Stimulated activated CD4-positive, alpha-beta T cell treated with anti-CD3 and anti-CD28 coated beads, Interleukin-1b, Interleukin-23, amount 100 ng/mL, for 24 hours (primary cell): ENCODE measurements around the gene CUBN.

Experiments
- DNase-seq, 4 experiments: peaks; one replicate each; pipeline ENCODE4 v3.0.0-alpha.2; 2020; ENCODE audit warnings: low read depth in 4 of 4, low spot score in 1 of 4

CUBN gene

DNA sequence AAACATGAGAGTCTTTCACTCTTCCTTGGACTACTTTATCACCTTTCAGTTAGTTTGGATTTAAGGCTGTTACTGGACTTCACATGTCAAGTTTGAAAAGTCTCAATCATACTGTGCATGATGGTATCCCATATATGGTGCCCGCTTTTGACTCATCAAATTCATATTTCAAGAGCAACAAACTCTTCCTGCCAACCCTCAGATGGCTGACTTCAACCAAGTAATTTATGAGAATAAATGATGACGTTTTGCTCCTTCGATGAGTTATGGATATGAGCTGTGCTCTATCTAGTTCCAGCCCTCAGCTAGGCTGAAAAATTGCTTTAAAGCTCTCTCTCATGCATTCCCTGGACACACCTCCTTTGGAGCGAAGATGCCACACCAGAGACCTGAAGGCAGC, 202.1 kb downstream of the CUBN start:
- no peak for DNase-seq

DNA sequence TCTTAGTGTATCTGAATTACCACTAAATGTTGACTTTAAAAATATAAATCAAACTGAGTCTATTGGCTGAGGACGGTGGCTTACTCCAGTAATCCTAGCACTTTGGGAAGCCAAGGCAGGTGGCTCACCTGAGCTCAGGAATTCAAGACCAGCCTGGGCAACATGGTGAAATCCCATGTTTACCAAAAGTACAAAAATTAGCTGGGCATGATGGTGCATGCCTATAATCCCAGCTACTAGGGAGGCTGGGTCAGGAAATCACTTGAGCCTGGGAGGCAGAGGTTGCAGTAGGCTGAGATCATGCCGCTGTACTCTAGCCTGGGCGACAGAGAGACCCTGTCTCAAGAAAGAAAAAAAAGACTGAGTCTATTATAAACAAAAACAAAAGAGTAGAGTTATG, 205.9 kb downstream of the CUBN start:
- DNase-seq = no peak

DNA sequence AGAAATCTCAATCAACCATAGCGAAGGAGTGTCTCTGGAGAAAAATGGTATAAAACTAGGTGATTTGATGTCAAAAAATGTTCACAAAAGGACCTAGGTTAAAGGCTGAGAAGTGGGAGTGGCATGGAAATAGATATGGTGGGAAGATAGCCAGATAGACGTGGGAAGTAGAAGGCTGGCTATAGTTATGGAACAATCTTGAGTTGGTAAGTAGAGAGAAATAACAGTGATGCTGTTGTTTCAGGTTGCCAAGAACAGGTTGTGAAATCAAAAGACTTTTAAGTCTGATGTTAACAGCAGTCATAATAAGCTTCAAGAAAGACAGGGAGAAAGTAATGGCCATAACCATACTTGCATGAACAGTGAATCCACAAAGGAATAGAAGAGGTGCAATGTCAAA, 206.3 kb downstream of the CUBN start:
- DNase-seq = no peak

DNA sequence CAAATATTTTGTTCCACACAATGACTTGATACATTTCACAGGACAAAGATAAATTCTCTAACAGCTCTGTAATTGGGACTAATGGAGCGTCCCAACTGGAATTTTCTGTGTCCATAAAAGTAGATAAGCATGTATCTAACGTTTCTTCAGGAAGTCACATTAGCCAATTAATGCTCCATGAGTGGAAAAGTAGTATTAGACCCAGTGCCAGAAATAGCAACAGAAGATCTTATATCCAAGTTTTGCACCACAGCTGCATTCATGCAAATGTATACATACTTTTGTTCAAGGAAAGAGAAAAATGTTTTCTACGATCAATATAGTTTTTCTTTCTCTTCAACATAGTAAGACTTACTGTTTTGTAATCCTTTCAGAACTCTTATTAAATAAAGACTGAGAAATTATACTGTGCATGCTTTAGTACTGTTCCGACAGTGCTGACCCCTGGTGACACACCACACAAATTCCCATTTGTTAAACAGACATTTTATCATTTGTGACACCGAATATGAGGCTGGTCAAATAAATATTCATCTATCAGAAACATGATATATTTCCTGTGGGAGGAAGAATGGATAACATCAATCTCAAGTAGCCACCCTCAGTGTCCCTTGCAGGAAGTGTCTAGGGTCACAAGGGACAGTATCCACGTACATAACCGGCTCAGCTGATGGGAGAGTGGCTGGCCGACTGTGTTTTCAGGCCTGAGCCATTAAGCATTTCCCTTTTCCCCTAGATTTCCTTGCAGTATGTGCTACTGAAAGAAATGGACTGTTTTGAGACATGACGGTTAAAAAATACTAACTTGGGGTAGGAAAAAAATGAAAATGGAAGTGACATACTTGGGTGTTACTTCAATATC, 210.3 kb downstream of the CUBN start:
- no peak for DNase-seq

DNA sequence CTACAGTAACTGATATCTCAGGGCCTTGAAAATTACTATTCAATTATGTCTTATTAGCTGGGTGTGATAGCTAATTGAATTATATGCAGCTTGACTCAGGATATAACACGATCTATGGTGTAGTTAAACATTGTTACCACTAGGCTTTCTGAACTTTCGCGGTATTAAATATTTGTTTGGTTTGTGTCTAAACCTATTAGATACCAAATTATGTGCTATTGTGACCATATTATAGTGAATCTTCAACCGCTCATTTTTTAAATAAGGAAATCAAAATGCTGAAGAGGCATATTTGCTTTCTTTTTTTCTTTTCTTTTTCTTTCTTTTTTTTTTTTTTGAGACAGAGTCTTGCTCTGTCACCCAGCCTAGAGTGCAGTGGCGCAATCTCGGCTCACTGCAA, 213.1 kb downstream of the CUBN start:
- DNase-seq = no peak

DNA sequence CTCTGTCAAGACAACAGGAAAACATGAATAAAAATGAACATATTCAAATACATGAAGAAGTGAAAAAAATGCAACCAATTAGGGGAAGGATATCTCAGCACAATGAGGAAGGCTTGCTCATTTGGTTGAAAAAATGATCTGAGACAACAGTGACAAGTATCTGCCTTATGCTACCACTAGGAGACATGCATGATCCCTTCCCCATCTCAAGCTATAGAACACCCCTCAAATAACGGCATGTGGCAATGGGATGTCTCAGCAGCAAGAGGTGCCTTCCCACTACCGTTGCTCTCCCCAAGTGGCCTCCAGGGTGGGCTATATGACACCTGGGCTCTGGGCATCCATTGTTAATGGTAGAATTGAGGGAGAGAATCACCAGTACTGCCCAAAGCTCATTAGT, 214.3 kb downstream of the CUBN start:
- DNase-seq = no peak

DNA sequence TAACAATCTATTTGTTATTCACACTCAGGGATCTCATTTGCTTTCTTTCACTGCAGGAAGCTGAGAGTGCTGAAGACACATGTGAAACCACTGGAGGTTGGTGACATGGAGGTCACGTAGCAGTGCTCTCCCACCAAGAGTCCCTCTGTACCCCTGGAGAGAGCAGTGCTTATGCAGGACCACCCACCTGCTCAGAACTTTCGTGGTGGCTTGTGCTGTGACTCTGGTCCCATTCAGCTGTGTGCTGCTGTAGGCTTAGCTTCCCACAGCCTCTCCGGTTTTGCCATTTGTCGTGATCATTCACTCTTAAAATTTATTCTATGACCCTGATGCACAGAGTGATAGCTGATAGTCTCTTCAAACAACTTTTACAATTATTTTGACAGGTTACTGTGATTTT, 216.3 kb downstream of the CUBN start:
- no peak for DNase-seq

DNA sequence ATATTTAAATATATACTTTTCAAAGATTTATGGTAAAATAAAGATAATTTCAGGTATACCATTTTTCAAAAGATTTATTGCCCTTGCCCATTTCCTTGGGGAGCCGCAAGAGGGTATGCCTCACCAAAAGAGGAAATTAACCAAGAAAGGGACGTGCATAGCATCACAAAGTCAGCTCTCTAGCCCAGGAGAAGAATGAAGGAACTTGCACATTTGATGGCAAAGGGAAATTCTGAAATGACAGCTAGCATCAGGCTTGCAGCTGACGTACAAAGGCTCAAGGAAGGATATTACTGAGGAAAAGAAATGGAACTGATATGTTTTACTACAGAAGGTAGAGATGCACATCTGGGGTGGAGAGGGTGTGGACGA, 218.8 kb downstream of the CUBN start:
- no peak for DNase-seq

DNA sequence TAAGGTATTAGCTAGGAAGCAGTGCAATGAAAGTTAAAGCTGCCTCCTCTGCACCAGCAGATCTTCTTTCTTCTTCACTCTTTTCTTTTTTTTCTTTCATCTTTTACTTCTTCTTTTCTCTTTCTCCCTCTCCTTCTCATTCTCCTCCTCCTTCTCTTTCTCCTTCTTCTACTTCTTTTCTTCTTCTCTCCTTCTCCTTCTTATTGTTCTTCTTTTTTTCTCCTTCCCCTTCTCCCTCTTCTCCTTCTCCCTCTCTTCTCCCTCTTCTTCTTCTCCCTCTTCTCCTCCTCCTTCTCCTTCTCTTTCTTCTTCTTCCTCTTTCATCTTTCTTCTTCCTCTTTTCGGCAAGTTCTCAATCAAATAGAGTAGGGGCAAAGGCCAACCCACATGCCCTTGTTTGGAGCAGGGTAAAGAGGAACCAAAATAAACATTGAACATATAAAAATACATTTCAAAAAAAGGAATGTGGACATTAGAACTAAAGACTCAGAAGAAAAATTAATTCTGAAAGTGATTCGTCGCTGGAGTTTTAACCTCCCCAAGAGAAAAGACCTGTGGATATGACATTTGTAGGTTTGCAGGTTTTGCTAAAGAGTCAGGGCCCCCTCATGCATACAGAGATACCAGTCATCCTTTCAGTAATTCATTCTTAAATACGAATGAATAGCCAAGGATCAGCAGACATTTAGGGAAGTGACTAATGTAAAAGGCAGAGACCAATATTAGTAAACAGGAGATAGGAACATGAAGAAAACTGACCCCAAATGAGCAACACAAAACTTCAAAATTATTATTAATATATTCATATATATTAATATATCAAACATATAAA, 219.4 kb downstream of the CUBN start:
- DNase-seq = no peak

DNA sequence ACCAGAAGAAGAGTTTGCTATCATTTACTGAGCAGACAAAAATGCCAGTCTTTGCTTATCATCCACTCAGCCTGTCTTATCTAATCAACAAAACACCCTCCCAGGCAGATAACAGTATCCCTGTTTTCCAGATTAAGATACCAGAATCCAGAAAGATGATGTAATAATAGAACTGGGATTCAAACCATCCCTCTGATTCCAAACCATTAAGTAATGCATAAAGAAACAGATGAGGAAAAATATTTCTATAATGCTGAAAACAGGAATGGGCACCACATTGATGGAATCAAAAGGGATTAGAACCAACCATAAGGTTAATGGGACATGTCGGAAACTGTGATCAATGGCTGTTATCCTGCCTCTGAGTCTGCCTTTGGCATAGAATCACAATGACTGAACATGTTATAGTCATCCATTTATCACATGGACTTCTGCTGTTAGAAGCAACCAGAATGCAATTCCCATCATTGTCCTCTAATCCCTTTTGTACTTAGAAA, 220.3 kb downstream of the CUBN start:
- no peak for DNase-seq

DNA sequence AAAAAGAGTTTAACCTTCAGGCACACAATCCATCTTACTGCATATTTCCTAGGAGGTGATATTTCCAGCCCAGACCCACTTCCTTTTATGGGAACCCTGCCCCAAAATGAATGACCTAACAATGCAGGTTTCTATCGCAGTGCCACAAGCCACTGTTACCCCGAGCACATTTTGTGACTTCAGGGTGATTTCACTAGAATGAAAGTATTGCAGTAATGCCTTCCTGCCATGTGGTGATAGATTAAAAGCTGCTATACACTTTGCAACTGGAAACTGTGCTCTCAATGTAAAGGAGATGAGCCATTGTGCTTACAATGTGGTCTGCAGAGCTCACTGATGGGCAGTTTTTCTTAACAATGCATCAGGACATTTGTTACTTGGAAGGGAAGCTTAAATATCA, 221.9 kb downstream of the CUBN start:
- DNase-seq = no peak

DNA sequence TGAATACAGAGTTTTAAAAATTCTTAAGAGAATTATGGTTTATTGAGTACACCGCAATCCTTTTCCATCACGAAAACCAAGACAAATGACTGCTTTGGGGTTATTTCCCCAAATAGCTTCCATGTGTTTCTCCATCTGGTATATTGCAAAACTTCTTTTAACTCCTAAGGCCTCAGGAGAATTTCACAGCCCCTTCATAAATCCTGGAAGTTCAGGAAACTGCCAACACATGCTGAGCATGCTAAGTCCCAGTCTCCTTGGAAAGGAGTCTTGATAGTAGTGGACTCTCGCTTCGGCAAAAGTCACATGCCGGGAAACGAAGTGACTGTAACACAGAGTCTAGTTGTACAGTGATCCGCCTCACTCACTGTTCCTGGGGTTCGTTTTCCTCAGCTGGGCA, 224.3 kb downstream of the CUBN start:
- DNase-seq = no peak

DNA sequence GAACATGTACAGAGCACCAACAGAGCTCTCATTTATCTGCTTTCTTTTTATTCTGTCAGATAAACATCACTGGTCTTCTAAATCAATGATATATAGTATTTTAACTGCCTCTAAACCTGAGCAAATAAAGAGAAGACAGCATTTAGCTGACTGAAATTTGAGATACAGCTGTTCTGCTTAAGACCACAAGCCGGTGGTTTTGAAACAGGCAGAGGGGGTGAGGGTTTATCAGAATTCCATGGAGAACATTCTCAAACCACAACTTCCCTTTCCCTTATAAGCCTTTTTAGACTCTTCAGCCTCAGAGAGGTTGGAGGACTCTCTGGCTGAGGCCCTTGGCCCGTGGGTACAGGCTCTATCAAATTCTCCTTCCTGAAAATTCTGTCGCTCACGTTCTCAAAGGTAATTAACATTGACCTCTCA, 225.0 kb downstream of the CUBN start:
- no peak for DNase-seq

DNA sequence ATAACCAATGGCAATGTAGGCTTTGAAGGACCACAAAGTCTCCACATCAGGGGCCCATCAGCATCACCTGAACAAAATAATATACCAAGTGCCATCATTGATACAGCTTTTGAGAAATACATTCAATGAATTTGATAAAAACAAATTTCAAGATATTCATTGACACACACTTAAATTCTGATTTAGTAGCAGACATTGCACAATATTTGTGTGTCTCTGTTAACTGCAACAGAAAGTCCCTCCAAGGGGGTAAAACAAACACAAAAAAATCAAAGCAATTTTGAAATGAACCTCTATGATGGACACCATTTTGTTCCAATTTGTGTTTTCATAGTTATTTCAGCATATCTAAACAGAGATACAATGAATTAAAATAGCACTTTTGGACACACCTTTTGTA, 225.6 kb downstream of the CUBN start:
- DNase-seq = no peak

DNA sequence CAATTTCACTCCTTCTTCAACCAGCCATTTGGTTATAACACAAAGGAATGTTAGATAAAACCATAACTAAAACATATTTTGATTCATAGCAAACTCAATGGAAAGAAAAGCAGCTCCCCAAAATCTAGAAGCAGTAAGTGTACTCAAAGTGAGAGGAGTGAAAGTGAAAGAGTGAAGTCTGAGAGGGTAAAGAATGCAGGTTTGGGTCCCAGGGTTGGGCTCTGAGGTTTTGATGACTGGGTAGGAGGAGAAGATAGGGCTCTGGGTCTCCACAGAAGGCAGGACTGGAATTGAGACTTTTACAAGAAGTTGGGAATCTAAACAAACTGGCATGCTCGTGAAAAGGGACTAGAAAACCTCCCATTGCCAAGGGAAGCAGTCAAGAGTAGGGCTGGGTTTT, 227.0 kb downstream of the CUBN start:
- no peak for DNase-seq

DNA sequence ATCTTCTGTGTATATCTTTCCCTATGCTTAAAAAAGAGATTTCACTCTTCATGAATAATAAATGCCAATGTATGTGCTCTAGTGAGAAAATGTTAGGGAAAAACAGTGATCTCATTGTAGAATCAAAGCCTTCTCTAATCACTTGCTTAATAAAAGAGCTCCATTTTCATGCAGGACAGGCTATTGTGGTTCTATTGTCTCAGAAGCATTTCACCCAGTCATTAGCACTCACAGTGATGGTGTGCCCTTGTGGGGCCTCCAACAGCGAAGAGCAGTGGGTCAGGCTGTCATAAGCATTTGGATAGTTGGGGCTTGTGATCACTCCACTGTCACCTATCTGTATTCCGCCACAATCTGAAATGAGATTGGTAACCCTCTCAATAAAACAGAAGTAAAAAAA, 228.5 kb downstream of the CUBN start:
- no peak for DNase-seq

DNA sequence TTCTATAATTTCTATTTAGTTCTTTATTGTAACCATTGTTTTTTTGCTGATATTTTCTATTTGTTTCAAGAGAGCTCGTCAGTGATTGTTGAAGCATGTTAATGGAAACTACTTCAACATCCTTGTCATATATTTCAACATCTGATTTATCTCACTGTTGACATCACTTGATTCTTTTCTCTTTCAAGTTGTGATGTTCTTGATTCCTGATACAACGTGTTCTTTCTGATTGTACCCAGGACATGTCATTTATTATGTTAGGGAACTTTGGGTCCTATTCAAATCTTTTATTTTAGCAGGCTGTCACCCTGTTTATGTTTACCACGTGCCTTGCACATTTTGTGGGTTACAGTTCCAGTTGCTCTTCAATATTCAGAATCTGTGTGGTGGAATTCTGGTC, 232.6 kb downstream of the CUBN start:
- no peak for DNase-seq

DNA sequence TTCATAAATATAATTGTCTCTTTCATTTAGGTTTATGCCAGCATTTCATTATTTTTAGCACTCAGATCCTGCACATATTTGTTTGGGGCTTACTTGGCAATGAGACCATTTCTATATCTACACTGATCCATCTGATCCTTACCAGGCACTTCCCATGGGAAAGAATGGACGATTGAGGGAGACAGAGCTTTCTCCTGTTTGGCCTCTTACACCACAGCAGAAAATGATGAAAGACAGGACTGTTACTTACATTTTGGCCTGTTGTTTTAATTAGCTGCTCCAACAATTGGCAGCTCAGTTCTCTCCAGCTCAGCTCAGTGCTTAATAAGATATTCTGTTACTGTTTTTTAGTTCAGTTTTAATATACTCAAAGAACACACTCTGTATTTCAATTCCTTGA, 234.8 kb downstream of the CUBN start:
- DNase-seq = no peak

DNA sequence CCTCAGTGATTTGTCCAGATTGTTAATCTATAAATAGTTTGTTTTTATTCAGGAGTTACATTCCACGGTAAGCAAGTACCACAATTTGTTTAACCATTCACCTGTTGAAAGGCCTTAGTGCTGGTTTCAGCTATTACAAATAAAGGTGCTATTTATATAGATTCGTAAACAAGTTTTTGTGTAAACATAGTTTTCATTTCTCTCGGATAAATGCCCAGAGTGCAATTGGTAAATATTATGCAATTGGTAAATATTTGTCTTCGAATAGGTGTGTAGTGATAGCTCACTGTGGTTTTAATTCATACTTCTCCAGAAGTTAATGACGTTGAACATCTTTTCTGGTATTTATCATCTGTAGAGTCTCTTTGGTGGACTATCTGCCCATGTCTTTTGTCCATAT, 235.9 kb downstream of the CUBN start:
- DNase-seq = no peak

DNA sequence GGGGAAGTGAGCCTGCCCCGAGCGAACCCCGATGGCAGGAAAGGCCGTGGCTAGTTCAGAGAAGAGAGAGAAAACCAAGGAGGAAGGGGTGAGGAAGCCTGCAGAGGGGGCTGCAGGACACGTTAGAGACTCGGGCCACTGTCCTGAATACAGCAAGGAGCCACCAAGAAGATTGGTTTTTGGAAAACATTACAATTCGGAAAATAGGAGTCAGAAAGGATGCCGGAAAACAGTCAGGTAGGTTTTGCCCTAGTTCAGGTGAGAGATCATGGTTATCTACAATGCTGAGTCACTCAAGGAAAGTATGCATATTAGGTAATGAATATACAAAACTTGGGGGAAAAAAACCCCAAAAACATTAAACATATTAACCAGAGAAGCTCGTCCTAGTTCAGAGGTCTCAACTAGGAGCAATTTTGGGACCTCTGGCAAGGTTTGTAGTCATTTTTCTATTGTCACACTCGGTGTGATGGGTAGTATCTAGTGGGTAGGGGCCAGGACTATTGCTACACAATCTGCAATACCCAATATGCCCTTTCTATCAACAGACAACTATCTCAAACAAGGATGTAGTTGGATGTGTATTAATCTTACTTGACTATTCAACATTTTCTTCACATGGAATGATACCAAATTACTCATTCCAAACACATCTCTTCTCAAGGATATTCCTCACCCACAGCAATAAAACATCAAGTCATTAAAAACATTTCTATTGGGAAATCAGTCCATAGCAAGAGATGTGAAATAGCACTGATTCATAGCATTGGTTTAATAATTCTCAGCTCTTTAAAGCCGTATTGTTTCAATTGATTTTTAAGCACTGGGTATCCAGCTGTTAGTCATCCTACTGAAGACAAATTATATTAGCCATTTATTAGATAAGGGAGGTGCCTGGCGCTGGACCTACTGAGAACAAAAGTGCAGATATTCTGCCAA, 238.0 kb downstream of the CUBN start:
- DNase-seq = peak in 3 of 4 experiments; percentile 13 to 27 (median 20)

DNA sequence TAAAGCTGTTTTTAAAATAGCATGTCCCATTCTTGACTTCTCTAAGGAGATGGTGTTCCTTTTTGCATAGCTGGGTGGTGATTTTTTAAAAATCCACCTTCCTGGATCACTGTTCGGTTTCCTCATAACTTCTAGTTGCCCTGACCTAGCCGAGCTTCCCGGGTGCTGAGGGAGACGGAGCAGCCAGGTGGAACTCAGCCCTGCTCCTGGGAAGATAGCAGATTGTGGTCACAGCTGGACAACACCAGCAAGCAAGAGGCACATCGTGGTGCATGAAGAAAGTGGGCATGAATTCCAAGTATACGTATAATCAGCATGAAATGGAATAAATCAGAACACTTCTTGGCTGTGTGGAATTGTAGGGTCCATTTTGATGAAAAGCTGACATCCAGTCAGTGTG, 238.9 kb downstream of the CUBN start:
- DNase-seq = no peak
